Frontal cortex (tissue), 4 donors: ENCODE data around the gene CXCL3. TPM values are rescaled to one million over a fixed set of nuclear protein-coding genes. Genes with fewer than 3 reads are reported as not detected.

ENCODE experiments used
- DNase-seq, 2 donors: peaks; one replicate each; pipeline ENCODE4 v3.0.0; 2012; ENCODE audit warnings: low spot score in 2 of 2
- FAIRE-seq: peaks from 2 replicates; lab custom pipeline; 2012; peaks lifted over from hg19 to GRCh38; lab: Jason Lieb, UNC
- total RNA-seq: library from RNA; depleted of rRNA; stranded (reverse); fragments of >200 nt; gene quantifications from one replicate; pipeline ENCODE4 v1.2.3, GENCODE V29; 2014
- donor health status: control.
- donor health status: control.
- donor health status: control.

Gene CXCL3
- total RNA-seq, 1 donor from 2014 or later: 0.41 TPM

GRCh38 chr4:74056114-74056857 lies 17.8 kb upstream of the CXCL3 start:
- DNase-seq (no peak), FAIRE-seq (no peak)

- no peak for DNase-seq
- FAIRE-seq: no peak
These were observed 17.0 kb upstream of the CXCL3 start for GRCh38 chr4:74055498-74055897.

GRCh38 chr4:74055096-74055495 lies 16.6 kb upstream of the CXCL3 start:
- FAIRE-seq (peak; percentile 17), DNase-seq (no peak)

- FAIRE-seq (no peak), DNase-seq (no peak)
These were observed 16.1 kb upstream of the CXCL3 start for GRCh38 chr4:74054483-74055047.

- FAIRE-seq: no peak
- no peak for DNase-seq
These were observed 8.7 kb upstream of the CXCL3 start for GRCh38 chr4:74047152-74047551.

GRCh38 chr4:74045772-74046171 lies 7.3 kb upstream of the CXCL3 start:
- DNase-seq (no peak), FAIRE-seq (no peak)

GRCh38 chr4:74045247-74045646 lies 6.8 kb upstream of the CXCL3 start:
- FAIRE-seq: no peak

GRCh38 chr4:74044677-74045076 lies 6.2 kb upstream of the CXCL3 start:
- FAIRE-seq (no peak), DNase-seq (no peak)

More at GRCh38 chr4:74045247-74045646, 6.8 kb upstream of the CXCL3 start:
- DNase-seq: no peak

- FAIRE-seq (no peak), DNase-seq (no peak)
These were observed 4.2 kb upstream of the CXCL3 start for GRCh38 chr4:74042681-74043080.

GRCh38 chr4:74041418-74041817 lies 2.9 kb upstream of the CXCL3 start:
- DNase-seq (no peak), FAIRE-seq (no peak)

GRCh38 chr4:74039315-74039763 lies 850 bp upstream of the CXCL3 start:
- peak in 1 of 2 donors; percentile 6 for DNase-seq
- FAIRE-seq: no peak

- FAIRE-seq: no peak
- DNase-seq: no peak
These were observed 434 bp downstream of the CXCL3 start for GRCh38 chr4:74038086-74038424.

- DNase-seq: no peak
- FAIRE-seq: no peak
These were observed 1.2 kb downstream of the CXCL3 start for GRCh38 chr4:74037076-74037955.

- FAIRE-seq: no peak
- no peak for DNase-seq
These were observed 4.8 kb downstream of the CXCL3 start for GRCh38 chr4:74033739-74034138.

GRCh38 chr4:74032064-74032463 lies 6.4 kb downstream of the CXCL3 start:
- FAIRE-seq (no peak), DNase-seq (no peak)

- FAIRE-seq (no peak), DNase-seq (no peak)
These were observed 6.9 kb downstream of the CXCL3 start for GRCh38 chr4:74031576-74031975.

- FAIRE-seq (no peak), DNase-seq (no peak)
These were observed 8.2 kb downstream of the CXCL3 start for GRCh38 chr4:74030285-74030684.

- no peak for FAIRE-seq
- DNase-seq: no peak
These were observed 10.0 kb downstream of the CXCL3 start for GRCh38 chr4:74028504-74028903.

- FAIRE-seq: no peak
- DNase-seq: no peak
These were observed 14.8 kb downstream of the CXCL3 start for GRCh38 chr4:74023709-74024108.

GRCh38 chr4:74021601-74022000 lies 16.9 kb downstream of the CXCL3 start:
- DNase-seq: no peak
- FAIRE-seq: no peak

GRCh38 chr4:74018771-74019170 lies 19.7 kb downstream of the CXCL3 start:
- FAIRE-seq: no peak
- DNase-seq: no peak
